Mucosa of descending colon (tissue), 3 donors: ENCODE measurements around the gene TNNI3. TPM values are rescaled to one million over a fixed set of nuclear protein-coding genes. Genes with fewer than 3 reads are reported as not detected.

Source experiments
- ATAC-seq: fragments of 200-7000 bp; cut with Tn5 transposase; one replicate; pipeline ENCODE4 v1.9.1; 2020; ENCODE audit warnings: mild to moderate bottlenecking, moderate library complexity
- DNase-seq, 3 donors: peaks; one replicate each; pipeline ENCODE4 v3.0.0-alpha.2; 2020
- H3K36me3 ChIP-seq: fragments of 200-600 bp; one replicate; pipeline ENCODE4 v1.8.0; 2021; ENCODE audit warnings: low read depth, mild to moderate bottlenecking
- H3K4me1 ChIP-seq: fragments of 200-600 bp; one replicate; pipeline ENCODE4 v1.8.0; 2021; ENCODE audit warnings: low read depth, mild to moderate bottlenecking
- H3K4me3 ChIP-seq: fragments of 200-600 bp; one replicate; pipeline ENCODE4 v1.8.0; 2021; ENCODE audit warnings: mild to moderate bottlenecking
- H3K9me3 ChIP-seq: fragments of 200-600 bp; one replicate; pipeline ENCODE4 v1.8.0; 2021; ENCODE audit warnings: mild to moderate bottlenecking
- CTCF ChIP-seq: fragments of 200-600 bp; IDR thresholded peaks from one replicate; pipeline ENCODE4 v1.8.0; 2022; ENCODE audit warnings: antibody characterized with exemption, mild to moderate bottlenecking
- intact Hi-C, 2 donors: fragments of 100-400 bp; cut with DNase I in 1 of 2; cut with micrococcal nuclease in 1 of 2; formaldehyde crosslinking; loops; one replicate each; pipeline versions ENCODE4 v1.11.0 to v1.11.1; 2022; cut with DNase I, micrococcal nuclease
- total RNA-seq, 3 donors: library from RNA; stranded (reverse); fragmentation: NEBNext Ultra II Directional in 2 of 3; extraction: Animal tissue kit (Norgen Biotek cat#: 25700) in 2 of 3; gene quantifications; one replicate each; pipeline versions ENCODE4 v1.2.1 to v1.2.4, GENCODE V29; 2021 to 2023
- donor health status: DM: no; HTN: no; CAD: no; lungs with moderate emphysema.
- donor health status: DM: no; HTN: no; CAD: no.
- donor health status: DM: no; HTN: yes; CAD: no.

The TNNI3 gene
- total RNA-seq, 3 donors from 2014 or later: 2.2 TPM; not detected in 2

DNA sequence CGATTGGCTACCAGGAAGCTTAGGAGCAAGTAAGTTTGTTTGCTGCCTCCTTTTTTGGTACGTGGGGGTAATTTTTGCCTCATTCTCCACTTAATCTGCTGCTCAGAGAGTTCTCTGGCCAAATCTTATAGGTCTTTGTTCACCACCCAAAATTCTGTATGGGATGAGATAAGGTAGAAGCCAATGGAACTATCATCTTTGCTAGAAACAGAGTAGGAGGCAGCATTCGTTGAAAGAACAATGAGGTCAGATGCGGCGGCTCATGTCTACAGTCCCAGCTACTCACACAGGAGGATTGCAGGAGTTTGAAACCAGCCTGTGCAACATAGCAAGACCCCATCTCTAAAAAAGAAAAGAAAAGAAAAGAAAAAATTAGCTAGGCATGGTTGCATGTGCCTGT is 13.9 kb upstream of the TNNI3 start:
- Histone ChIP-seq H3K36me3 (no peaks in the 10 kb centered on the region), H3K4me1 (peaks cover 11% of the 10 kb centered on the region), H3K4me3 (no peak overlapping the region), H3K9me3 (no peaks in the 10 kb centered on the region)
- intact Hi-C loops: no loop called here
- DNase-seq (no peak), ATAC-seq (no peak)
- TF ChIP-seq CTCF: no peak

GRCh38 chr19:55169136-55169535 is 11.6 kb upstream of the TNNI3 start:
- H3K36me3 ChIP-seq: no peaks in the 10 kb centered on the region
- DNase-seq (no peak), ATAC-seq (no peak)
- intact Hi-C loops: no loop called here
- no peak for TF ChIP-seq CTCF
- H3K4me1 ChIP-seq: peaks cover 11% of the 10 kb centered on the region
- H3K9me3 ChIP-seq: no peaks in the 10 kb centered on the region
- H3K4me3 ChIP-seq: no peak overlapping the region

GRCh38 chr19:55166530-55167268 is 9.2 kb upstream of the TNNI3 start, which contains the start of gene DNAAF3:
Gene DNAAF3 (minus strand): TSS chr19:55166613. CDS start chr19:55166413, 200 bp downstream.
- peak; percentile 98 for ATAC-seq
- H3K36me3 ChIP-seq: no peaks in the 10 kb centered on the region
- H3K4me1 ChIP-seq: peaks cover 5% of the 10 kb centered on the region
- intact Hi-C loops: no loop called here
- H3K4me3 ChIP-seq: no peak within 1 kb of the TSS
- DNase-seq: peak; percentile 93 to 94 (median 94)
- no peaks in the 10 kb centered on the region for H3K9me3 ChIP-seq
- no peak for TF ChIP-seq CTCF

GRCh38 chr19:55165952-55166529 is 8.5 kb upstream of the TNNI3 start:
- ATAC-seq: peak; percentile 82
- Histone ChIP-seq H3K4me3 (no peak overlapping the region), H3K36me3 (no peaks in the 10 kb centered on the region), H3K9me3 (no peaks in the 10 kb centered on the region), H3K4me1 (peaks cover 5% of the 10 kb centered on the region)
- DNase-seq: peak; percentile 62 to 70 (median 67)
- TF ChIP-seq CTCF: no peak
- intact Hi-C loops: no loop called here

DNA sequence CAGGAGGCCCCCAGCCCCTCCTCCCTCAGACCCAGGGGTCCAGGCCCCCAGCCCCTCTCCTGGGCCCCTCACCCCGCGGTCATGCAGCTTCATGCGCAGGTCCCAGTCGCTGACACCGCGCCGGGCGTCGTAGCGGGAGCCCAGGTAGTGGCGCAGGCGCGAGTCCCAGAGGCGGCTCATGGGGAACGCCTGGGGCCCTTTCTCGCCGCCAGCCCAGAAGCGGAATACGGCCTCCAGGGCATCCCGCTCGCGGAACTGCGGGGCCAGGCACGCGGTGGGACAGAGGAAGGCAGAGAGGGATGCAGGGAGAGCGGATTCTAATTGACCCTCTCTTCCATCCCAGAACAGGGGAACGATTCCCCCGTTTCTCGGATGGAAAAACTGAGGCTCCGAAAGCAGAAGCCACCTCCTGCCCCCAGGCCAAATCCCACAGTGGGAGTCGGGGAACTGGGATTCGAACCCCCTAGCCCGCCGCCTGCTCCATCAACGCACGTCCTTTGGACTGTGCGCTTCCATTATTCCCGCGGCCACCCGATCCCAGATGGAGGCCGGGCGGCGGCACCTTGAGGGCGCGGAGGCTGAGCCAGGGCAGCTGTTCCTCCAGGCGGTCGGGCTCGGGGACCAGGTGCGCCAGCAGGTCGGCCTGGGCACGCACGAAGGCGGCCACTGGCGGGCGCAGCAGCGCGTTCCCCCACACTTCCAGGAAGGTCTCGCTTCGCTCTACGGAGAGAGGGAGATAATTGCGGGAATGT is 4.2 kb upstream of the TNNI3 start:
- no peak for TF ChIP-seq CTCF
- intact Hi-C loops: no loop called here
- Histone ChIP-seq H3K4me1 (peaks cover 2% of the 10 kb centered on the region), H3K9me3 (no peaks in the 10 kb centered on the region), H3K36me3 (no peaks in the 10 kb centered on the region), H3K4me3 (no peak overlapping the region)
- ATAC-seq (no peak), DNase-seq (no peak)
